COR-L47 (cell line): Measurements from ENCODE around the gene ZNF426.
A peak's percentile ranks its signal among the peaks of the same experiment; 100 is the strongest.
"Not testable (repeated sequence)": the region's sequence is repeated elsewhere in the genome, so short reads cannot be mapped to it uniquely, and the experiment has no call there.

ENCODE experiments used
- DNase-seq: peaks from one replicate; lab custom pipeline; 2025; lab: John Stamatoyannopoulos, UW

Gene ZNF426

GRCh38 chr19:9538183-9539058 lies at the start of gene ZNF426:
TSS of gene ZNF426 (minus strand) at chr19:9538645. CDS start at chr19:9536232, 2,413 bp downstream.
- peak; percentile 74 for DNase-seq

GRCh38 chr19:9586764-9587163 lies 48.3 kb upstream of the ZNF426 start:
- peak; percentile 66 for DNase-seq

- DNase-seq: peak; percentile 91
Observed at GRCh38 chr19:9584073-9584833, 45.8 kb upstream of the ZNF426 start, which contains the start of gene ZNF121. TSS of gene ZNF121 (minus strand) at chr19:9584504. CDS start at chr19:9568097, 16,407 bp downstream.

GRCh38 chr19:9582081-9582725 lies 43.8 kb upstream of the ZNF426 start:
- DNase-seq: not testable (repeated sequence)

GRCh38 chr19:9580728-9581127 lies 42.3 kb upstream of the ZNF426 start:
- no peak for DNase-seq

GRCh38 chr19:9570255-9570654 lies 31.8 kb upstream of the ZNF426 start:
- no peak for DNase-seq

- DNase-seq: no peak
Observed at GRCh38 chr19:9566729-9567128, 28.3 kb upstream of the ZNF426 start.

- peak; percentile 1 for DNase-seq
Observed at GRCh38 chr19:9565900-9566705, 27.7 kb upstream of the ZNF426 start.

GRCh38 chr19:9552536-9553274 lies 14.3 kb upstream of the ZNF426 start:
- DNase-seq: no peak

GRCh38 chr19:9547870-9548269 lies 9.4 kb upstream of the ZNF426 start:
- DNase-seq: no peak

- DNase-seq: not testable (repeated sequence)
Observed at GRCh38 chr19:9541281-9541680, 2.8 kb upstream of the ZNF426 start.

- DNase-seq: not testable (repeated sequence)
Observed at GRCh38 chr19:9539921-9540320, 1.5 kb upstream of the ZNF426 start.

- DNase-seq: not testable (repeated sequence)
Observed at GRCh38 chr19:9539201-9539600, 756 bp upstream of the ZNF426 start.

- no peak for DNase-seq
Observed at GRCh38 chr19:9535934-9536333, 2.5 kb downstream of the ZNF426 start.

GRCh38 chr19:9531933-9532332 lies 6.5 kb downstream of the ZNF426 start:
- no peak for DNase-seq

- no peak for DNase-seq
Observed at GRCh38 chr19:9528757-9529336, 9.6 kb downstream of the ZNF426 start.

- no peak for DNase-seq
Observed at GRCh38 chr19:9523885-9524474, 14.5 kb downstream of the ZNF426 start.

GRCh38 chr19:9507285-9507684 lies 31.2 kb downstream of the ZNF426 start:
- DNase-seq: no peak

- no peak for DNase-seq
Observed at GRCh38 chr19:9500796-9501195, 37.6 kb downstream of the ZNF426 start.
